Activated B cell treated with CpG ODN at 0.5 μM for 24 hours (primary cell): ENCODE measurements around the gene OPN4. TPM values are rescaled to one million over a fixed set of nuclear protein-coding genes. Genes with fewer than 3 reads are reported as not detected.

ENCODE experiments used
- ATAC-seq: fragments of 200-7000 bp; cut with Tn5 transposase; one replicate; pipeline ENCODE4 v1.10.0; 2021; ENCODE audit warnings: low read depth, mild to moderate bottlenecking, moderate library complexity
- CTCF ChIA-PET: fragments of 350-600 bp; sonication (Branson Sonifier 250); formaldehyde crosslinking; loops from one replicate; lab custom pipeline; 2021; ENCODE audit warnings: antibody characterized with exemption; lab: Charles Lee
- POLR2A ChIA-PET: fragments of 350-600 bp; sonication (Branson Sonifier 250); formaldehyde crosslinking; loops from one replicate; lab custom pipeline; 2021; ENCODE audit warnings: antibody characterized with exemption; lab: Charles Lee
- DNase-seq: peaks from one replicate; pipeline ENCODE4 v3.0.0; 2022
- H3K27ac Mint-ChIP-seq: one replicate; pipeline ENCODE4 v1.8.0; 2020; ENCODE audit warnings: mixed read lengths
- H3K27me3 Mint-ChIP-seq: one replicate; pipeline ENCODE4 v1.8.0; 2021; ENCODE audit warnings: mixed read lengths
- H3K36me3 Mint-ChIP-seq: one replicate; pipeline ENCODE4 v1.8.0; 2021; ENCODE audit warnings: low read depth, mixed read lengths
- H3K4me1 Mint-ChIP-seq: one replicate; pipeline ENCODE4 v1.8.0; 2021; ENCODE audit warnings: mixed read lengths
- H3K4me3 Mint-ChIP-seq: one replicate; pipeline ENCODE4 v1.8.0; 2020; ENCODE audit warnings: mild to moderate bottlenecking, mixed read lengths
- H3K9me3 Mint-ChIP-seq: one replicate; pipeline ENCODE4 v1.8.0; 2020; ENCODE audit warnings: mixed read lengths
- intact Hi-C: fragments of 100-400 bp; cut with micrococcal nuclease; formaldehyde crosslinking; loops from one replicate; pipeline ENCODE4 v1.15.1; 2024
- total RNA-seq: library from RNA; stranded (reverse); gene quantifications from 2 replicates; pipeline ENCODE4 v1.2.3, GENCODE V29; 2022
- TF ChIP-seq, protein P1 (sequence below): fragments of 200-600 bp; IDR thresholded peaks from one replicate; pipeline ENCODE4 v1.8.0; 2022; ENCODE audit warnings: antibody characterized with exemption, mild to moderate bottlenecking

Gene OPN4
- total RNA-seq, 1 donor from 2014 or later, result not detected

DNA sequence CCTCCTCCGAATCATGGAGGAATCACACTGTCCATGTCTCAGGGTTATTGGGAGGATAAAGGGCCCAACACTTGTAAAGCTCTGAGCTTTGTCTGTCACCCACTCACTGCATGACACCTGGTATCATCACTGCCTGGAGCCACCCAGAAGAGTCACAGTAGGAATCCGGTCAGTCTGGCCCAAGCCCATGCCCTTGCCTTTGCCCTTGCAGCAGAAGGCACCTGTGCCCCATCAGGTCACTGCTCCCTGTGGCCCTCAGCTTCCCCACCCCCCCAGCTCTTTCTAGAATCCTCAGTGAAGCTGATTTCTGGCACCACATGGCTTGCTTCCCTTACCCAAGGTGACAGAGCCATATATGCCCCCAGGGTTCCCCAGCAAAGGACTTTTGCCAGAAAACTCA, 28.3 kb downstream of the OPN4 start:
- ChIA-PET POLR2A (no interaction called here), CTCF (no interaction called here)
- no peaks in the 10 kb centered on the region for H3K9me3 Mint-ChIP-seq
- H3K27me3 Mint-ChIP-seq, result peaks cover 9% of the 10 kb centered on the region
- DNase-seq (no peak), ATAC-seq (no peak)
- no peak overlapping the region for H3K4me3 Mint-ChIP-seq
- H3K36me3 Mint-ChIP-seq, result no peaks in the 10 kb centered on the region
- H3K4me1 Mint-ChIP-seq, result peaks cover 7% of the 10 kb centered on the region
- TF ChIP-seq, protein P1, sequence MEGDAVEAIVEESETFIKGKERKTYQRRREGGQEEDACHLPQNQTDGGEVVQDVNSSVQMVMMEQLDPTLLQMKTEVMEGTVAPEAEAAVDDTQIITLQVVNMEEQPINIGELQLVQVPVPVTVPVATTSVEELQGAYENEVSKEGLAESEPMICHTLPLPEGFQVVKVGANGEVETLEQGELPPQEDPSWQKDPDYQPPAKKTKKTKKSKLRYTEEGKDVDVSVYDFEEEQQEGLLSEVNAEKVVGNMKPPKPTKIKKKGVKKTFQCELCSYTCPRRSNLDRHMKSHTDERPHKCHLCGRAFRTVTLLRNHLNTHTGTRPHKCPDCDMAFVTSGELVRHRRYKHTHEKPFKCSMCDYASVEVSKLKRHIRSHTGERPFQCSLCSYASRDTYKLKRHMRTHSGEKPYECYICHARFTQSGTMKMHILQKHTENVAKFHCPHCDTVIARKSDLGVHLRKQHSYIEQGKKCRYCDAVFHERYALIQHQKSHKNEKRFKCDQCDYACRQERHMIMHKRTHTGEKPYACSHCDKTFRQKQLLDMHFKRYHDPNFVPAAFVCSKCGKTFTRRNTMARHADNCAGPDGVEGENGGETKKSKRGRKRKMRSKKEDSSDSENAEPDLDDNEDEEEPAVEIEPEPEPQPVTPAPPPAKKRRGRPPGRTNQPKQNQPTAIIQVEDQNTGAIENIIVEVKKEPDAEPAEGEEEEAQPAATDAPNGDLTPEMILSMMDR, result no peak
- no peak overlapping the region for H3K27ac Mint-ChIP-seq
- intact Hi-C loops, result no loop called here

DNA sequence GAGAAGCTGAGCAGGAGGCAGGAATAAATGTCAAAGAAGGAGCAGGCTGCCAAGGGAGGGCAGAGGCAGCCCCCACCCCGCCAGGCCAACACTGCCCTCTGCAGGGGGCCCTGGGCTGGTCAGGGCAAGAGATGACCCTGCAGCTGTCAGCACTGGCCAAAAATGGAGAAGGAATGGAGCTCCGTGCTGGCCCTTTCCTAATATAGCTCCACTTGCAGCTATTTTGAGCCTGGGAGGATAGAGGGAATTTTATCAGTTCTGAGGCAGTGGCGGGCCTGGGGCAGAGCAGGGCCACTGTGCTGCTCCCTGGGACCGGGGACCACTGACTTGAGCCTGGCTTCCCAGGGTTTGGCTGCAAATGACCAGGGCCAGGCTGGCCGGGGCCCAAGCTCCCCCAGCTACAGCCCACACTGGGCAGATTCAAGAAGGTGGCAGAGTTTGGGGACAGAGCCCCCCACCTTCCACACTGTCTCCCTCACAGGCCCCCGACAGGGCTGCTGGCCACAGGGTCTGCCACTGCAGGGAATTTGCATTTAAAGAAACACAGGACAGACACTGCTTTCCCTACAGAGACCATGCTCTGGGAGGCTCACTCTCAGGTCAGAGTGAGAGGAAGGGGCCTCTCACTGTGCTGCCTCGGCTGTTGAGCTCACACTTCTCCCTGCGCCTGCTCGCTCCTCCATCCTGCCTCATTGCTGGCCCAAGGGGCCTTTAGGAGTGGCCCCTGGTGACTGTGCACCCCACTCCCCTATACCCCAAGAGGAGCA, 30.2 kb downstream of the OPN4 start:
- Mint-ChIP-seq H3K27me3 (peaks cover 9% of the 10 kb centered on the region), H3K4me1 (peaks cover 2% of the 10 kb centered on the region), H3K4me3 (no peak overlapping the region), H3K9me3 (no peaks in the 10 kb centered on the region), H3K27ac (no peak overlapping the region), H3K36me3 (no peaks in the 10 kb centered on the region)
- intact Hi-C loops, result no loop called here
- DNase-seq (no peak), ATAC-seq (no peak)
- TF ChIP-seq, protein P1, result no peak
- ChIA-PET CTCF (interaction anchor here (2.2 kb wide), 1 partner anchor 216 kb away, joined by 9 read pairs; no protein-coding TSS in a partner anchor), POLR2A (no interaction called here)

DNA sequence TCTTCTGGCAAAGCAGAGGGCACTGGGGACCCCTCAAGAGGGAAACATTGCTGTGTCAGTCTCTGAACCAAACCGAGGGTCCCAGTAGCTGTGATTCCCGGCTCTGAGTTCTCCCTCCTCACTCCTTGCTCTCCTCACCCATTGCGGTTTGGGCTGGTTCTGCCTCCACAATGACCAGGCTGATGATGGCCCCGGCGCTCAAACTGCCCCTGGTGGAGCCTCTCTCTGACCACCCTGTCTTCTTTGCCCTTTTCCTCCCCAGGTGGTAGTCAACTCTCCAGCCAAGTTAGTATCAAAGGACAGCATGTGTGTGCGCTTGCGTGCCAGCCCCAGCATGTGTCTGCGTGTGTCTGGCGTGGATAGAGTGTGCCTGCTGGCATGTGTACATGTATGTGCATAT, 31.1 kb downstream of the OPN4 start:
- intact Hi-C loops, result no loop called here
- ATAC-seq (no peak), DNase-seq (no peak)
- no peaks in the 10 kb centered on the region for H3K36me3 Mint-ChIP-seq
- peaks cover 2% of the 10 kb centered on the region for H3K4me1 Mint-ChIP-seq
- H3K27ac Mint-ChIP-seq, result no peak overlapping the region
- H3K27me3 Mint-ChIP-seq, result peaks cover 9% of the 10 kb centered on the region
- TF ChIP-seq, protein P1, result no peak
- H3K9me3 Mint-ChIP-seq, result no peaks in the 10 kb centered on the region
- no peak overlapping the region for H3K4me3 Mint-ChIP-seq
- ChIA-PET CTCF (interaction anchor here (2.2 kb wide), 1 partner anchor 215 kb away, joined by 9 read pairs; no protein-coding TSS in a partner anchor), POLR2A (no interaction called here)

DNA sequence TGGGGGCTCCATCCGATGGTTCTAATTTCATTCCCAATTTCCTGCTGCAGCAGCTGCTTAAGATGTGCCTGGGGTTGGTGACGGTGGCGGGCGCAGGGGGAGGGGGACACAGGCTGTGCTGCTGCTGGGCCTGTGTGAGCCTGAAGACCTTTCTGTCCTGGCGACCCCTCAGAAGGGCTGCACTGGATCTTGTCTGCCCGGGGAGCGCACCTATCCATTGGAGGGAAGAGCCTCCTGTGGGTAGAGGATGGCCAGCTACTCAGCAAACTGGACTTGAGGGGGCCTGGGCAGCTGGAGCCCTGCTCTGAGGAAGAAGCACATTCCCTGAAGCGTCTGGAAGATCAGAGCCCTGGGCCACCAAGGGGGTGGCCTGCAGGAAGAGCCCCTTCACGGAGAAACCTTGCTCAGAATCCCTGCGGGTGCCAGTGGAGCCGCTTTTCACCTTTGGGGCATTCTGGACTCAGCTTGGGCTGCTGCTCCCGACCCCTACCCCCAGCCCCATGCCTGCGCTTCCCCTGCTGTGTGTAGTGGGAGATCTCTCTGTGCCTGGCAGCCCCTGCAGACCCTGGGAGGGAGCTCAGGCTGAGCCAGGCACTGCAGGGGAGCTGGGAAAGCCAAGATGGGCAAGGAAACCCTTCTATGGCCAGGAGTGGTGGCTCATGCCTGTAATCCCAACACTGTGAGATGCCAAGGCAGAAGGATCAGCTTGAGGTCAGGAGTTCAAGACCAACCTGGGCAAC, 31.7 kb downstream of the OPN4 start:
- peaks cover 9% of the 10 kb centered on the region for H3K27me3 Mint-ChIP-seq
- DNase-seq (no peak), ATAC-seq (no peak)
- H3K9me3 Mint-ChIP-seq, result no peaks in the 10 kb centered on the region
- ChIA-PET CTCF (no interaction called here), POLR2A (no interaction called here)
- intact Hi-C loops, result no loop called here
- H3K4me3 Mint-ChIP-seq, result no peak overlapping the region
- H3K27ac Mint-ChIP-seq, result no peak overlapping the region
- TF ChIP-seq, protein P1, result no peak
- no peaks in the 10 kb centered on the region for H3K36me3 Mint-ChIP-seq
- peaks cover 2% of the 10 kb centered on the region for H3K4me1 Mint-ChIP-seq

DNA sequence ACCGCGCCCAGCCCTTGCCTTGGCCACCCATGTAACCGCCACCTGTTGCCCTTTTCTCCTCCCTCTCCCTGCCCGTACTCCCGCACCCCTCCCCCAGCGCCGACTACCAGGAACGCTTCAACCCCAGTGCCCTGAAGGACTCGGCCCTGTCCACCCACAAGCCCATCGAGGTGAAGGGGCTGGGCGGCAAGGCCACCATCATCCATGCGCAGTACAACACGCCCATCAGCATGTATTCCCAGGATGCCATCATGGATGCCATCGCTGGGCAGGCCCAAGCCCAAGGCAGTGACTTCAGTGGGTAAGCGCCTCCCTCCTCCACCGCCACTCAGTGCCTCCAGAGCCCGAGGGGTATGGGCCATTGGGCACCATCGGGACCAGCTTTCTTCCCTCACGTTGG, 32.6 kb downstream of the OPN4 start:
- Mint-ChIP-seq H3K4me1 (peaks cover 2% of the 10 kb centered on the region), H3K27me3 (peaks cover 9% of the 10 kb centered on the region), H3K27ac (no peak overlapping the region), H3K36me3 (no peaks in the 10 kb centered on the region), H3K9me3 (no peaks in the 10 kb centered on the region), H3K4me3 (no peak overlapping the region)
- DNase-seq (no peak), ATAC-seq (no peak)
- intact Hi-C loops, result no loop called here
- CTCF ChIA-PET, result no interaction called here
- TF ChIP-seq, protein P1, result no peak
- POLR2A ChIA-PET, result no interaction called here
